ENCODE data around the gene SKIC2.
"Not testable (repeated sequence)": the region's sequence is repeated elsewhere in the genome, so short reads cannot be mapped to it uniquely, and the experiment has no call there.

DNA sequence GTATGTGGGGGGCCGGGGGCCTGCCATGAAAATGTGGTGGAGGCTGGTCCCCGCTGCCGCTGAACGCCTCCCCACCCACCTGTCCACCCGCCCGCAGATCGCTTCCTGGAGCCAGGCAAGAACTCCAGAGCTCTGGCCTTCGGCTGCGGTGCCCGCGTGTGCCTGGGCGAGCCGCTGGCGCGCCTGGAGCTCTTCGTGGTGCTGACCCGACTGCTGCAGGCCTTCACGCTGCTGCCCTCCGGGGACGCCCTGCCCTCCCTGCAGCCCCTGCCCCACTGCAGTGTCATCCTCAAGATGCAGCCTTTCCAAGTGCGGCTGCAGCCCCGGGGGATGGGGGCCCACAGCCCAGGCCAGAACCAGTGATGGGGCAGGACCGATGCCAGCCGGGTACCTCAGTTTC, 49.1 kb downstream of the SKIC2 start:
- TF ChIP-seq NRF1 (conservative IDR thresholded peaks at IDR 0.05; ENCODE audit: low read depth, low read length); EZH2 (IDR thresholded peaks at IDR 0.05; ENCODE audit: borderline replicate concordance, control insufficient read depth, low read depth, low read length); RAD21 (IDR thresholded peaks at IDR 0.05; ENCODE audit: insufficient read depth, low read depth, low read length); POLR2A (IDR thresholded peaks at IDR 0.05; ENCODE audit: low read depth, low read length); NR2C2 (IDR thresholded peaks at IDR 0.05; ENCODE audit: borderline replicate concordance, control insufficient read depth, insufficient read length, low read depth); SREBF1 (IDR thresholded peaks at IDR 0.05; ENCODE audit: low read length): not testable (repeated sequence)
- TF ChIP-seq, protein P1, sequence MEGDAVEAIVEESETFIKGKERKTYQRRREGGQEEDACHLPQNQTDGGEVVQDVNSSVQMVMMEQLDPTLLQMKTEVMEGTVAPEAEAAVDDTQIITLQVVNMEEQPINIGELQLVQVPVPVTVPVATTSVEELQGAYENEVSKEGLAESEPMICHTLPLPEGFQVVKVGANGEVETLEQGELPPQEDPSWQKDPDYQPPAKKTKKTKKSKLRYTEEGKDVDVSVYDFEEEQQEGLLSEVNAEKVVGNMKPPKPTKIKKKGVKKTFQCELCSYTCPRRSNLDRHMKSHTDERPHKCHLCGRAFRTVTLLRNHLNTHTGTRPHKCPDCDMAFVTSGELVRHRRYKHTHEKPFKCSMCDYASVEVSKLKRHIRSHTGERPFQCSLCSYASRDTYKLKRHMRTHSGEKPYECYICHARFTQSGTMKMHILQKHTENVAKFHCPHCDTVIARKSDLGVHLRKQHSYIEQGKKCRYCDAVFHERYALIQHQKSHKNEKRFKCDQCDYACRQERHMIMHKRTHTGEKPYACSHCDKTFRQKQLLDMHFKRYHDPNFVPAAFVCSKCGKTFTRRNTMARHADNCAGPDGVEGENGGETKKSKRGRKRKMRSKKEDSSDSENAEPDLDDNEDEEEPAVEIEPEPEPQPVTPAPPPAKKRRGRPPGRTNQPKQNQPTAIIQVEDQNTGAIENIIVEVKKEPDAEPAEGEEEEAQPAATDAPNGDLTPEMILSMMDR (IDR thresholded peaks at IDR 0.05 in 2 of 3, conservative IDR thresholded peaks at IDR 0.05 in 1 of 3; ENCODE audit: control insufficient read depth in 2 of 3, extremely low read depth in 1 of 3, insufficient read depth in 1 of 3, low read depth in 3 of 3, low read length in 3 of 3) = not testable (repeated sequence)
- TF ChIP-seq, protein P2, sequence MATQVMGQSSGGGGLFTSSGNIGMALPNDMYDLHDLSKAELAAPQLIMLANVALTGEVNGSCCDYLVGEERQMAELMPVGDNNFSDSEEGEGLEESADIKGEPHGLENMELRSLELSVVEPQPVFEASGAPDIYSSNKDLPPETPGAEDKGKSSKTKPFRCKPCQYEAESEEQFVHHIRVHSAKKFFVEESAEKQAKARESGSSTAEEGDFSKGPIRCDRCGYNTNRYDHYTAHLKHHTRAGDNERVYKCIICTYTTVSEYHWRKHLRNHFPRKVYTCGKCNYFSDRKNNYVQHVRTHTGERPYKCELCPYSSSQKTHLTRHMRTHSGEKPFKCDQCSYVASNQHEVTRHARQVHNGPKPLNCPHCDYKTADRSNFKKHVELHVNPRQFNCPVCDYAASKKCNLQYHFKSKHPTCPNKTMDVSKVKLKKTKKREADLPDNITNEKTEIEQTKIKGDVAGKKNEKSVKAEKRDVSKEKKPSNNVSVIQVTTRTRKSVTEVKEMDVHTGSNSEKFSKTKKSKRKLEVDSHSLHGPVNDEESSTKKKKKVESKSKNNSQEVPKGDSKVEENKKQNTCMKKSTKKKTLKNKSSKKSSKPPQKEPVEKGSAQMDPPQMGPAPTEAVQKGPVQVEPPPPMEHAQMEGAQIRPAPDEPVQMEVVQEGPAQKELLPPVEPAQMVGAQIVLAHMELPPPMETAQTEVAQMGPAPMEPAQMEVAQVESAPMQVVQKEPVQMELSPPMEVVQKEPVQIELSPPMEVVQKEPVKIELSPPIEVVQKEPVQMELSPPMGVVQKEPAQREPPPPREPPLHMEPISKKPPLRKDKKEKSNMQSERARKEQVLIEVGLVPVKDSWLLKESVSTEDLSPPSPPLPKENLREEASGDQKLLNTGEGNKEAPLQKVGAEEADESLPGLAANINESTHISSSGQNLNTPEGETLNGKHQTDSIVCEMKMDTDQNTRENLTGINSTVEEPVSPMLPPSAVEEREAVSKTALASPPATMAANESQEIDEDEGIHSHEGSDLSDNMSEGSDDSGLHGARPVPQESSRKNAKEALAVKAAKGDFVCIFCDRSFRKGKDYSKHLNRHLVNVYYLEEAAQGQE (IDR thresholded peaks at IDR 0.05; ENCODE audit: low read depth, low read length) = not testable (repeated sequence)

Measured in GM12878 (cell line).